GM10248 (cell line): ENCODE data around the gene NKX2-1.

Experiments used
- CTCF ChIA-PET: fragments of 300-600 bp; sonication (Branson Sonifier 250); formaldehyde crosslinking; extraction: SDS; loops from one replicate; lab custom pipeline; 2021; ENCODE audit warnings: antibody characterized with exemption; lab: Yijun Ruan, JAX
- POLR2A ChIA-PET: fragments of 350-650 bp; sonication (Branson Sonifier 250); formaldehyde crosslinking; extraction: SDS; loops from one replicate; lab custom pipeline; 2020; ENCODE audit warnings: antibody characterized with exemption; lab: Yijun Ruan, JAX
- DNase-seq: peaks from one replicate; pipeline ENCODE4 v3.0.0; 2012; ENCODE audit errors: extremely low spot score
- TF ChIP-seq, protein P1 (sequence below): IDR thresholded peaks from 2 replicates; pipeline ENCODE4 v1.5.1; 2012; ENCODE audit warnings: mild to moderate bottlenecking, low read depth; ENCODE audit errors: extremely low read depth, missing control alignments, control extremely low read depth

Gene NKX2-1

DNA sequence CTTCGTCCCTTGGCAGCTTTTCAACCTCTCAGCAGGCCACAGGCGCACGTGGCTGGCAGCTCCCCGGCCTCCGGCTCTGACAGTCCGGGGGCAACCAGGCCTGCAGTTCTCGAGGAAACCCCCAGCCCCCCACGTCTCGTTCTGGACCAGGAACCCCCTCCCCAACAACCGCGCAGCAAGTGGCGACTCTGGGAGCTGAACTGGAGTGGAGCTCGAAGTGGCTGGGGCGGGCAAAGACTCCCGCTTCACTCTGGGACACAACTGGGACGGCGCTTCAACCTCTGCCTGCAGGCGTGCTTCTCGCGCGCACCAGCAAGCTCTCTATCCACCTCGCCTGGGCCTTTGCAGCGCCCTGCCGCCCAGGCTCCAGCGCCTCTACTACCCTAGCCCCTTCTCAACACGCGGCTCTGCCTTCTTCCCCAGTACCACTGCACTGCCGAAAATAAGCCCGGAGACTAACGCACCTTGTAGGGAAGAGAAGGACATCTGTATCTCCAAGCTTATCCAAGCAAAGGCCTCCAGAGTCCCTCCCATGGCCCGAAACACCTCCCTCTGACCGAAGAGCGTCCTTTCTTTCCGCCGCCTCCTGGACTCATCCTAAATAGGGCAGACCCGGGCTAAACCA, 2.4 kb upstream of the NKX2-1 start:
- TF ChIP-seq, protein P1, sequence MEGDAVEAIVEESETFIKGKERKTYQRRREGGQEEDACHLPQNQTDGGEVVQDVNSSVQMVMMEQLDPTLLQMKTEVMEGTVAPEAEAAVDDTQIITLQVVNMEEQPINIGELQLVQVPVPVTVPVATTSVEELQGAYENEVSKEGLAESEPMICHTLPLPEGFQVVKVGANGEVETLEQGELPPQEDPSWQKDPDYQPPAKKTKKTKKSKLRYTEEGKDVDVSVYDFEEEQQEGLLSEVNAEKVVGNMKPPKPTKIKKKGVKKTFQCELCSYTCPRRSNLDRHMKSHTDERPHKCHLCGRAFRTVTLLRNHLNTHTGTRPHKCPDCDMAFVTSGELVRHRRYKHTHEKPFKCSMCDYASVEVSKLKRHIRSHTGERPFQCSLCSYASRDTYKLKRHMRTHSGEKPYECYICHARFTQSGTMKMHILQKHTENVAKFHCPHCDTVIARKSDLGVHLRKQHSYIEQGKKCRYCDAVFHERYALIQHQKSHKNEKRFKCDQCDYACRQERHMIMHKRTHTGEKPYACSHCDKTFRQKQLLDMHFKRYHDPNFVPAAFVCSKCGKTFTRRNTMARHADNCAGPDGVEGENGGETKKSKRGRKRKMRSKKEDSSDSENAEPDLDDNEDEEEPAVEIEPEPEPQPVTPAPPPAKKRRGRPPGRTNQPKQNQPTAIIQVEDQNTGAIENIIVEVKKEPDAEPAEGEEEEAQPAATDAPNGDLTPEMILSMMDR: no peak
- CTCF ChIA-PET: interaction anchor here (1.3 to 1.5 kb wide), 3 partner anchors 31 to 149 kb away, joined by 3 to 4 read pairs (median 4); no protein-coding TSS in a partner anchor
- peak; percentile 19 for DNase-seq
- POLR2A ChIA-PET: no interaction called here

DNA sequence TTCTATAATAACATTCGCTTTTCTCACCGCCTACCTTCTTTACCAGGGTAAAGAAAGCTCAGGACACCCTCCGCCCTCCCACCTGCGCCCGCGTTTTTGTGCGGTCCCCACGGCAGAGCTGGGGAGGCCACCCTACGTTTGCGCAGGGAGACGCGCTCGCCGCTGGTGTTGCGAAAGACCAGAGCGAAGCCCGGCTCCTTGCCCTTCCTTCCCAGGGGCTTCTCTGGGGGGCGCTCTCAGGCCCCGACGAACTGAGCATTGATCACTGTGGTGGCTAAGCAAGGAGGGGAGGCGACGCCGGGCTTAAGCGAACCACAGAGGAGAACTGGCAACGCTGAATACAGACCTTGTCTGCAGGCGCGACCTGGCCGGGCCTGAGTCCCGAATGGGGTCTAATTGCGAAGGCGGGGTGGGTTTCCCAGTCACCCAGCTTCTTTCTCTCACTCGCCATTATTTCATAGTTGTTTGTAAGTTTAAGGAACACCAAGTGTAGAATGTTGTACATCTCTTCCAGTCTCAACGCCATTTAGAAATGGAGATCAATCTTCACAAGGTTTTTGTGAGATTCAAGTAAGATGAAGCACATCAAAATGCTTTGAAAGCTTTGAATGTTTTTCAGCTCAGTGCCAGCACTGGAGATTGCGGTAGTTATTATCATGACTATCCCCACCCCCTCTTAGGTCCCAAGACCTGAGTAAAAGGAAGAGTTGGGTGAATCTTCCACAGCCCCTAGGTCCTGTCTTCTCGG, 1.7 kb upstream of the NKX2-1 start:
- ChIA-PET CTCF (interaction anchor here (0.6 to 1.5 kb wide), 4 partner anchors 31 to 149 kb away, joined by 3 to 4 read pairs (median 4); no protein-coding TSS in a partner anchor), POLR2A (no interaction called here)
- peak; percentile 10 for DNase-seq
- TF ChIP-seq, protein P1: no peak

DNA sequence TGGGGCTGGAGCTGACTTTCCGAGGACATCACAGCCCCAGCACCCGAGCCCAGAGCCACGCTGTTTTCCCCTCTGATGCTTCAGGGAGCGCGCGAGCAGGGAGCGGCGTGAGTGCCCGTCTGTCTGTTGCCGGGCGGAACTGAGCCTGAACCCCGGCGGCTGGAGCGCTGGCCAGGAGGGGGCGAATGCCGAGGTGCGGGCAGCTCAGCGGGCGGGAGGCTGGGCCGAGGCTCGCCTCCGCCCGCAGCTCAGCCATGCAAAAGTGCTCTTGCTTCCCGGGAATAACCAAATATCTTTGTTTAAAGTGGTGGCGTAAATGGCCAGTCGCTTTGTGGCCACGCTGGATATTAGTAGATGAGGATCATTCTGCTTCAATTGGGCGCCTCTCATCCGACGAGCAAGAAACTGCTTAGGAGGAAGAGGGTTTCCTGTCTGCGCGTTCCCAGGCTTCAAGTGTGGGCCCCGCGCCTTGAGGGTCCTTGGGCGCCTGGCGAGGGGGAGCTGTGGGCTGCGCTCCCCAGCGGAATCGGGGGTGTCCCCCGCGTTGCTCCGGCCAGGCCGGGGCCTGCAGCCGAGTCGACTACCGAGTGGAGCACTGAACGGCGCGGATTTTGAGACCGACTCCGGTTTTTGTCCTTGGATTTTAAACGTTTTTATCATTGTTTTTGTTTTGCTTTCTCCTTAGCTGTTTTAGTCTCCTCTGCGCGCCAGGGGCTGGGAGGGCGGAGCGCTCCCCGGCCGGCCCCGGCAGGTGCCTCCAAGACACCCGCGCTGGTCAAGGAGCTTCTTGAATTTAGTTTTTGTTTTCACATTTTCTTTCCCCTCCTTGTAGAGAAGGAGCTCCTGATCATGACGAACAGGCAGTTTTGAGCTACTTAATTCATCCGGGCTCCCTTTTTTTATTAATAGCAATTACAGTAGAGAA, 831 bp upstream of the NKX2-1 start:
- CTCF ChIA-PET: interaction anchor here (0.6 to 1.5 kb wide), 4 partner anchors 32 to 148 kb away, joined by 3 to 5 read pairs (median 4); no protein-coding TSS in a partner anchor
- TF ChIP-seq, protein P1: no peak
- POLR2A ChIA-PET: no interaction called here
- DNase-seq: peak; percentile 39

DNA sequence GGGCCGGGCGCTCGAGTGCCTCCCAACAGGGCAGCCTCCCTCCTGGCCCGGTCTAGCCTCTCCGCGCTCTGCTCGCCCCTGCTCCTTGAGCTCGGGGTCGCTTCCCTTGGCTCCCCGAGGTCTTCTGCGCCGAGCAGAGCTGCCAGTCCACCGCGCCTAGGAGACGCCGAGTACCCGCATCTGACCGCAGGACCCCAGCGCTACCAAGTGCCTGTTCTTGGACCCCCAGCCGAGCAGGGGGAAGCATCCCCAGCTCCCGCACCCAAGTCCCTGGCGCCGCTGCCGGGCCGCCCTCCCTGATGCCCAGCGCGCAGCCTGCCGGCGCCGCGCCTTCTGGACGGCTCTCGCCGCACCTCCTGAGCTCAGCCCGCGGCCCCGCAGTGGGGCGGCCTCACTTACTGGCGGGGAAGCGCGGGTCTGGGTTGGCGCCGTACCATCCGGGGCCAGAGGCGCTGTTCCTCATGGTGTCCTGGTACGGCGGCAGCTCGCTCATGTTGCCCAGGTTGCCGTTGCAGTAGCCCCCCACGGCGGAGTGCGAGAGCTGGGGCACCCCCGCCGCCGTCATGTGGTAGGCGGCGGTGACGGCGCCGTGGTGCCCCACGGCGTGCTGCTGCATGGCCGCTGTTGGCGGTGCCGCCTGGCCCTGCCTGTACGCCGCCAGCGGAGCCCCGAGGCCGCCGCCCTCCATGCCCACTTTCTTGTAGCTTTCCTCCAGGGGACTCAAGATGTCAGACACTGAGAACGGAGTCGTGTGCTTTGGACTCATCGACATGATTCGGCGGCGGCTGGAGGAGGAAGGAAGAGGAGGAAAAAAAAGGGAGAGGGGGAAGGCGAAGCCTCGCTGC, 1.2 kb downstream of the NKX2-1 start:
- CTCF ChIA-PET: no interaction called here

DNA sequence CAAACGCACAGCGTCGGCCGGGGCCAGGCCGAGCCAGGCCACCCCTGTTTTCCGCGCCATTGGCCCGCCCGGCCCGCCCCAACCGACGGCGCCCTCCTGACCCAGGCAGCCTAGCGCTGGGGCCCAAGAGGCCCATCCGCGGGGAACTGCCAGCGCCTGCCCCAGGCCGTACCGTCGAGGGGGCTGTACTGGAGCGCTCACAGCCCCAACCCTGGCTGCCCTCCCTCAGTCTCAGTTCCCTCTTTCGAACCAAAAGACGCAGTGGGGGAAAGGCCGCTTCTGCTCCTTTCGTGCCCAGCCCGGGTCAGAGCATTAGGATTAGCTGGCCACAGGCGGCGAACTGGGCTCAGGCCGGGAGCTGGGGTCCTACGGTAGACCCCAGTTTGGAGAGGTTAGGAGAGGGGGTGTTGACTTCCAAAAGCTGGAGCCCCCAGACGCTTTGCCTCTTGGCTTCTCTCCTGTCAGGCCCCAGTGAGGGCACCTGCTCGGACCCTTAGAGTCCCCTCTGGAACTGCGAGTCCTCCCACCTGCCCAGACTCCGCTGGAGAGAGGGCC, 1.9 kb downstream of the NKX2-1 start:
- ChIA-PET CTCF (no interaction called here), POLR2A (no interaction called here)
- peak; percentile 10 for DNase-seq
- TF ChIP-seq, protein P1: no peak

More for the DNA sequence above, 1.2 kb downstream of the NKX2-1 start:
- POLR2A ChIA-PET: no interaction called here
- TF ChIP-seq, protein P1: no peak
- peak; percentile 18 for DNase-seq
